Measurements from ENCODE around the gene ZNF750. TPM values are rescaled to one million over a fixed set of nuclear protein-coding genes. Genes with fewer than 3 reads are reported as not detected.

ZNF750 gene
- total RNA-seq, 1 experiment from 2014 or later = not detected

DNA sequence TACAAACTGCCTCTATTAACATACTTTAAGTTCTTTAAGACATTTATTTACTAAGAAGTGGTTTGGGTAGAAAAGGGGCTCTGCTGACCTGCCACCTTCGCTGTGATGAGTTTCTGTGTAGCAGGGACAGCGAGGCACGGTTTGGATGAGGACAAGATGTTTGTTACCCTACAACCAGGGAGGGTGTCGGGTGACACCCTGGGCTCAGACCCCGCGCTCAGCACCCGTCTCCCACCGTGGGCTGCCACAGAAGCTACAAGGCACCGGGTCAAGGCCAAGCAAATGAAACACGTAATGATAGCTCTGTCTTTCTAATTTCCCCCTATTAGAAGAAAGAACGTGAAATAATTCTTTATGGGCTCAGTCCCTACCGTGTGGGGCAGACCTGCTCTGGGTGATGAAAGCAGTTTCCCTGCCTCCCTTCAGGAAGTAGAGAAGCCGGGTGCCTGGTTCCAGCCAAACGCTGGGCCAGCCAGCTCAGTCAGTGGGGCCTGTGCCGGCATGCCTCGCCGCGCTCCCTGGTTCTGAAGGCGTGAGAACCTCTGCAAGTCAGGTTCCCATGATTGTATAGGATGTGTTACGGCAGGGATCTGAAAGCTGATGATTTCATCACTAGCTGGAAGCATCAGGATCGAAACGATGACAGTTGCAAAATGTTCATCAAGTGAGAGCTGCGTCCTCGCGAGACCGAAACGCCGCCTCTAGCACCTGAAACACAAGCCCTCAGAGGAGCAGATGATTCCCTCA, 3.9 kb downstream of the ZNF750 start:
- TF ChIP-seq POLR2AphosphoS5 (IDR thresholded peaks at IDR 0.05; ENCODE audit: low read depth, low read length) = no peak
- TF ChIP-seq TCF7L2 (IDR thresholded peaks at IDR 0.05; ENCODE audit: low read depth, low read length) = no peak
- Histone ChIP-seq H3K4me3 (ENCODE audit: low read depth in 2 of 2, low read length in 2 of 2) (no peak overlapping the region), H3K9me3 (ENCODE audit: control insufficient read depth, insufficient read depth, low read depth, low read length) (no peaks in the 10 kb centered on the region), H3K27me3 (ENCODE audit: control insufficient read depth, insufficient read depth, low read length) (no peaks in the 10 kb centered on the region), H3K27ac (ENCODE audit: low read length) (no peak overlapping the region), H3K36me3 (ENCODE audit: control insufficient read depth, insufficient read depth, low read length) (no peaks in the 10 kb centered on the region; the same call in 1 of the 2 replicates), H3K4me1 (ENCODE audit: control insufficient read depth, insufficient read depth, low read length) (no peaks in the 10 kb centered on the region)
- DNase-seq (ENCODE audit: low read depth, low spot score) (no peak), ATAC-seq (no peak)
- BruUV-seq (replicated peaks) = no TSS peak
- CTCF ChIA-PET = interaction anchor here (0.6 kb wide), 1 partner anchor 57 kb away, joined by 3 read pairs; no protein-coding TSS in a partner anchor
- POLR2A ChIA-PET = no interaction called here
- intact Hi-C loops (cut with micrococcal nuclease; ENCODE audit: unreplicated experiment) = no loop called here
- in situ Hi-C loops (cut with HindIII; ENCODE audit: low pct_unique_long_range_greater_than_20kb, low sequenced_read_pairs) = no loop called here

DNA sequence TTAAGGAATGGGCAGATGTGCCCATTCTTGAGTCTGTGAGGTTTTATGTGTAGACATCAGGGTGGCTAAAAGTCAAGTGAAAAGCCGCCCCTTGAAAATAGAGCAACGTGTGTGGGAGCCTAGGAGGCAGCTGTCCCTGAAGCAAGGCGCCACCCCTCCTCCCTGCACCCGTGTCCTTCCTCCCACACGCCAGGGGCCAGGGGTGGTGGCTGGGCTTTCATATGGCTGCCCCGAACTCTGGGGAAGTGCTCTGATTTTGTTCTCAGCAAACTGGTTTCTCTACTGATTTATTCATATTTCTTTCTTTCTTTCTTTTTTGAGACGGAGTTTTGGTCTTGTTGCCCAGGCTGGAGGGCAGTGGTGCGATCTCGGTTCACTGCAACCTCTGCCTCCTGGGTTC, 4.7 kb downstream of the ZNF750 start:
- DNase-seq (ENCODE audit: low read depth, low spot score) (no peak), ATAC-seq (no peak)
- intact Hi-C loops (cut with micrococcal nuclease; ENCODE audit: unreplicated experiment) (no loop called here), in situ Hi-C loops (cut with HindIII; ENCODE audit: low pct_unique_long_range_greater_than_20kb, low sequenced_read_pairs) (no loop called here)
- no peaks in the 10 kb centered on the region for H3K27me3 ChIP-seq (ENCODE audit: control insufficient read depth, insufficient read depth, low read length)
- no peak overlapping the region for H3K27ac ChIP-seq (ENCODE audit: low read length)
- TF ChIP-seq SIN3A (IDR thresholded peaks at IDR 0.05; ENCODE audit: borderline replicate concordance, insufficient read depth, low read depth, low read length) (no peak), POLR2AphosphoS5 (IDR thresholded peaks at IDR 0.05; ENCODE audit: low read depth, low read length) (no peak), TCF7L2 (IDR thresholded peaks at IDR 0.05; ENCODE audit: low read depth, low read length) (no peak)
- TF ChIP-seq, protein P1, sequence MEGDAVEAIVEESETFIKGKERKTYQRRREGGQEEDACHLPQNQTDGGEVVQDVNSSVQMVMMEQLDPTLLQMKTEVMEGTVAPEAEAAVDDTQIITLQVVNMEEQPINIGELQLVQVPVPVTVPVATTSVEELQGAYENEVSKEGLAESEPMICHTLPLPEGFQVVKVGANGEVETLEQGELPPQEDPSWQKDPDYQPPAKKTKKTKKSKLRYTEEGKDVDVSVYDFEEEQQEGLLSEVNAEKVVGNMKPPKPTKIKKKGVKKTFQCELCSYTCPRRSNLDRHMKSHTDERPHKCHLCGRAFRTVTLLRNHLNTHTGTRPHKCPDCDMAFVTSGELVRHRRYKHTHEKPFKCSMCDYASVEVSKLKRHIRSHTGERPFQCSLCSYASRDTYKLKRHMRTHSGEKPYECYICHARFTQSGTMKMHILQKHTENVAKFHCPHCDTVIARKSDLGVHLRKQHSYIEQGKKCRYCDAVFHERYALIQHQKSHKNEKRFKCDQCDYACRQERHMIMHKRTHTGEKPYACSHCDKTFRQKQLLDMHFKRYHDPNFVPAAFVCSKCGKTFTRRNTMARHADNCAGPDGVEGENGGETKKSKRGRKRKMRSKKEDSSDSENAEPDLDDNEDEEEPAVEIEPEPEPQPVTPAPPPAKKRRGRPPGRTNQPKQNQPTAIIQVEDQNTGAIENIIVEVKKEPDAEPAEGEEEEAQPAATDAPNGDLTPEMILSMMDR (IDR thresholded peaks at IDR 0.05) = no peak
- TF ChIP-seq, protein P2, sequence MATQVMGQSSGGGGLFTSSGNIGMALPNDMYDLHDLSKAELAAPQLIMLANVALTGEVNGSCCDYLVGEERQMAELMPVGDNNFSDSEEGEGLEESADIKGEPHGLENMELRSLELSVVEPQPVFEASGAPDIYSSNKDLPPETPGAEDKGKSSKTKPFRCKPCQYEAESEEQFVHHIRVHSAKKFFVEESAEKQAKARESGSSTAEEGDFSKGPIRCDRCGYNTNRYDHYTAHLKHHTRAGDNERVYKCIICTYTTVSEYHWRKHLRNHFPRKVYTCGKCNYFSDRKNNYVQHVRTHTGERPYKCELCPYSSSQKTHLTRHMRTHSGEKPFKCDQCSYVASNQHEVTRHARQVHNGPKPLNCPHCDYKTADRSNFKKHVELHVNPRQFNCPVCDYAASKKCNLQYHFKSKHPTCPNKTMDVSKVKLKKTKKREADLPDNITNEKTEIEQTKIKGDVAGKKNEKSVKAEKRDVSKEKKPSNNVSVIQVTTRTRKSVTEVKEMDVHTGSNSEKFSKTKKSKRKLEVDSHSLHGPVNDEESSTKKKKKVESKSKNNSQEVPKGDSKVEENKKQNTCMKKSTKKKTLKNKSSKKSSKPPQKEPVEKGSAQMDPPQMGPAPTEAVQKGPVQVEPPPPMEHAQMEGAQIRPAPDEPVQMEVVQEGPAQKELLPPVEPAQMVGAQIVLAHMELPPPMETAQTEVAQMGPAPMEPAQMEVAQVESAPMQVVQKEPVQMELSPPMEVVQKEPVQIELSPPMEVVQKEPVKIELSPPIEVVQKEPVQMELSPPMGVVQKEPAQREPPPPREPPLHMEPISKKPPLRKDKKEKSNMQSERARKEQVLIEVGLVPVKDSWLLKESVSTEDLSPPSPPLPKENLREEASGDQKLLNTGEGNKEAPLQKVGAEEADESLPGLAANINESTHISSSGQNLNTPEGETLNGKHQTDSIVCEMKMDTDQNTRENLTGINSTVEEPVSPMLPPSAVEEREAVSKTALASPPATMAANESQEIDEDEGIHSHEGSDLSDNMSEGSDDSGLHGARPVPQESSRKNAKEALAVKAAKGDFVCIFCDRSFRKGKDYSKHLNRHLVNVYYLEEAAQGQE (IDR thresholded peaks at IDR 0.05; ENCODE audit: insufficient read depth in 1 of 2, low read depth in 2 of 2, low read length in 1 of 2) = no peak
- no peaks in the 10 kb centered on the region for H3K4me1 ChIP-seq (ENCODE audit: control insufficient read depth, insufficient read depth, low read length)
- ChIA-PET CTCF (no interaction called here), POLR2A (no interaction called here)
- no peaks in the 10 kb centered on the region; the same call in 1 of the 2 replicates for H3K36me3 ChIP-seq (ENCODE audit: control insufficient read depth, insufficient read depth, low read length)
- BruUV-seq (replicated peaks) = no TSS peak
- no peaks in the 10 kb centered on the region for H3K9me3 ChIP-seq (ENCODE audit: control insufficient read depth, insufficient read depth, low read depth, low read length)
- no peak overlapping the region for H3K4me3 ChIP-seq (ENCODE audit: low read depth in 2 of 2, low read length in 2 of 2)

DNA sequence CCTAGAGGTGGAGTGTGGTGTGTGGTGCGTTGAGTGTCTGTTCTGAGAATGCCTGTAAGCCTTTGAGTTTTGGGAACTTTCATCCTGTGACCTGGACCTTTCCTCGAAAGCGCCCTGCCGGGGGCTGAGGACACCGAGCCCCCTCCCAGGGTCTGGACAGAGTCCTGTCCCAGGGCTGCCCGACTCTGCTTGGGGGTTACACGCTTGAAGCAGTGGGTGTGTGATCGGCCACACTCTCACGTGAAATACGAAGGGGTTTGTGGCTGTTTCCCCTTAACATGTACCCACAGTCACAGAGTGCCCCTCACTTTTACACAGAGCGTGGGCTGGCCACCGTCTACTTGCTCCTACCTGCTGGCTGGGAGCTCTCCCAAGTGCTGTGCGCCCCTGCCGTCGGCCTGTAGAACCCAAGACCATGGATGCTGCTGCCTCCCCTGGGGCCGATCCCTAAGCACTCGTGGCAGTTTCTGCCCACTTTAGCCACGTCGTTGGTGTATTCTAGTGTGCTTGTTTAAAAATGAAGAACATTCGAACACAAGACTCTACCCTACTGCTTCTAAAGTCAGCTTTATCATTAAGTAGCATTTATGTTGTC, 6.8 kb downstream of the ZNF750 start:
- DNase-seq (ENCODE audit: low read depth, low spot score) (no peak), ATAC-seq (no peak)
- TF ChIP-seq, protein P1 (IDR thresholded peaks at IDR 0.05) = no peak
- TF ChIP-seq SIN3A (IDR thresholded peaks at IDR 0.05; ENCODE audit: borderline replicate concordance, insufficient read depth, low read depth, low read length) (no peak), TCF7L2 (IDR thresholded peaks at IDR 0.05; ENCODE audit: low read depth, low read length) (no peak), POLR2AphosphoS5 (IDR thresholded peaks at IDR 0.05; ENCODE audit: low read depth, low read length) (no peak)
- TF ChIP-seq, protein P2 (IDR thresholded peaks at IDR 0.05; ENCODE audit: insufficient read depth in 1 of 2, low read depth in 2 of 2, low read length in 1 of 2) = no peak
- no peak overlapping the region for H3K4me3 ChIP-seq (ENCODE audit: low read depth in 2 of 2, low read length in 2 of 2)
- ChIA-PET POLR2A (no interaction called here), CTCF (no interaction called here)
- H3K27me3 ChIP-seq (ENCODE audit: control insufficient read depth, insufficient read depth, low read length) = no peaks in the 10 kb centered on the region
- BruUV-seq (replicated peaks) = no TSS peak
- no peaks in the 10 kb centered on the region for H3K4me1 ChIP-seq (ENCODE audit: control insufficient read depth, insufficient read depth, low read length)
- no peak overlapping the region for H3K27ac ChIP-seq (ENCODE audit: low read length)
- no peaks in the 10 kb centered on the region for H3K36me3 ChIP-seq (ENCODE audit: control insufficient read depth, insufficient read depth, low read length)
- in situ Hi-C loops (cut with HindIII; ENCODE audit: low pct_unique_long_range_greater_than_20kb, low sequenced_read_pairs) = no loop called here
- intact Hi-C loops (cut with micrococcal nuclease; ENCODE audit: unreplicated experiment) = no loop called here
- no peaks in the 10 kb centered on the region for H3K9me3 ChIP-seq (ENCODE audit: control insufficient read depth, insufficient read depth, low read depth, low read length)

Measured in Panc1 (cell line).